CD14-positive monocyte (primary cell): ENCODE data around the gene TFAM. TPM values are rescaled to one million over a fixed set of nuclear protein-coding genes. Genes with fewer than 3 reads are reported as not detected.

Source experiments
- DNase-seq, 3 donors: peaks; one replicate each; pipeline ENCODE4 v3.0.0-alpha.2; 2011 to 2022
- H2AFZ ChIP-seq: 2 replicates; pipeline ENCODE4 v1.6.0; 2012; ENCODE audit warnings: mild to moderate bottlenecking, low read depth, low read length, inconsistent platforms; ENCODE audit not compliant: insufficient read depth, poor library complexity, severe bottlenecking
- H3K27ac ChIP-seq, 2 donors: 1 replicate in 1 of 2; 2 replicates in 1 of 2; pipeline ENCODE4 v1.5.1; 2012 to 2013; ENCODE audit warnings: low read length in 2 of 2, control low read depth in 1 of 2, inconsistent platforms in 1 of 2, low read depth in 1 of 2, mild to moderate bottlenecking in 1 of 2
- H3K27me3 ChIP-seq, 2 donors: one replicate each; pipeline versions ENCODE4 v1.6.0 to v1.6.1; 2011 to 2013; ENCODE audit warnings: low read length in 2 of 2; ENCODE audit not compliant: control insufficient read depth in 2 of 2, insufficient read depth in 2 of 2
- H3K36me3 ChIP-seq, 2 donors: replicated peaks in 1 of 2; 1 replicate in 1 of 2; 2 replicates in 1 of 2; pipeline versions ENCODE4 v1.5.1 to v1.6.1; 2012 to 2013; ENCODE audit warnings: low read length in 2 of 2, control low read depth in 1 of 2, inconsistent platforms in 1 of 2, mild to moderate bottlenecking in 1 of 2; ENCODE audit not compliant: insufficient read depth in 2 of 2, control insufficient read depth in 1 of 2
- H3K4me1 ChIP-seq, 2 donors: 1 replicate in 1 of 2; 2 replicates in 1 of 2; pipeline versions ENCODE4 v1.5.1 to v1.6.1; 2012 to 2013; ENCODE audit warnings: low read length in 2 of 2, control low read depth in 1 of 2, inconsistent platforms in 1 of 2, mild to moderate bottlenecking in 1 of 2, moderate library complexity in 1 of 2; ENCODE audit not compliant: insufficient read depth in 2 of 2, control insufficient read depth in 1 of 2
- H3K4me2 ChIP-seq: replicated peaks from 2 replicates; pipeline ENCODE3; 2012; ENCODE audit warnings: low read length, moderate library complexity, mild to moderate bottlenecking; ENCODE audit not compliant: poor library complexity, severe bottlenecking; ENCODE audit errors: extremely low read depth
- H3K4me3 ChIP-seq, 3 experiments: fragments of 200-600 bp in 1 of 3; sonication (generic) in 1 of 3; replicated peaks in 1 of 3; 1 replicate in 2 of 3; 2 replicates in 1 of 3; pipeline ENCODE4 v1.5.1; 2011 to 2013; ENCODE audit warnings: low read length in 3 of 3, mild to moderate bottlenecking in 3 of 3, control low read depth in 2 of 3, low read depth in 2 of 3, inconsistent platforms in 1 of 3, moderate library complexity in 1 of 3
- H3K79me2 ChIP-seq: 2 replicates; pipeline ENCODE4 v1.6.0; 2012; ENCODE audit warnings: mild to moderate bottlenecking, control low read depth, inconsistent platforms, low read length, moderate library complexity; ENCODE audit not compliant: insufficient read depth
- H3K9ac ChIP-seq: 2 replicates; pipeline ENCODE4 v1.6.0; 2017; ENCODE audit warnings: low read length, mild to moderate bottlenecking; ENCODE audit not compliant: insufficient read depth, poor library complexity, severe bottlenecking
- H3K9me3 ChIP-seq, 2 donors: replicated peaks in 1 of 2; 1 replicate in 1 of 2; 2 replicates in 1 of 2; pipeline versions ENCODE4 v1.5.1 to v1.6.1; 2012 to 2013; ENCODE audit warnings: low read length in 2 of 2, control low read depth in 1 of 2; ENCODE audit not compliant: control insufficient read depth in 1 of 2, insufficient read depth in 1 of 2
- H4K20me1 ChIP-seq: 2 replicates; pipeline ENCODE4 v1.6.0; 2012; ENCODE audit warnings: mild to moderate bottlenecking, low read length, control low read depth, moderate library complexity; ENCODE audit not compliant: insufficient read depth
- H3K27ac Mint-ChIP-seq, 7 donors: one replicate each; pipeline ENCODE4 v1.8.0; 2020; ENCODE audit warnings: mild to moderate bottlenecking in 7 of 7, mixed read lengths in 7 of 7, moderate library complexity in 6 of 7, inconsistent platforms in 2 of 7
- H3K27me3 Mint-ChIP-seq, 3 donors: one replicate each; pipeline ENCODE4 v1.8.0; 2021 to 2022; ENCODE audit warnings: low read depth in 3 of 3, mild to moderate bottlenecking in 3 of 3, mixed read lengths in 3 of 3, moderate library complexity in 3 of 3, inconsistent platforms in 1 of 3
- H3K36me3 Mint-ChIP-seq, 2 donors: one replicate each; pipeline ENCODE4 v1.8.0; 2020; ENCODE audit warnings: mixed read lengths in 2 of 2, inconsistent platforms in 1 of 2, mild to moderate bottlenecking in 1 of 2
- H3K4me1 Mint-ChIP-seq: one replicate; pipeline ENCODE4 v1.8.0; 2020; ENCODE audit warnings: mild to moderate bottlenecking, mixed read lengths
- H3K4me3 Mint-ChIP-seq, 2 donors: one replicate each; pipeline ENCODE4 v1.8.0; 2020; ENCODE audit warnings: mild to moderate bottlenecking in 2 of 2, mixed read lengths in 2 of 2, moderate library complexity in 1 of 2
- H3K9me3 Mint-ChIP-seq, 7 donors: one replicate each; pipeline ENCODE4 v1.8.0; 2020 to 2022; ENCODE audit warnings: mixed read lengths in 7 of 7, mild to moderate bottlenecking in 6 of 7, moderate library complexity in 6 of 7, inconsistent platforms in 2 of 7
- WGBS: methylation state at CpG from one replicate; pipeline ENCODE4 v1.1.5; 2013; ENCODE audit warnings: missing lambda C conversion rate; ENCODE audit not compliant: insufficient coverage; 5-methylcytosine and 5-hydroxymethylcytosine counted together
- intact Hi-C, 2 donors: fragments of 100-400 bp; cut with micrococcal nuclease; formaldehyde crosslinking; loops; one replicate each; pipeline versions ENCODE4 v1.15.0 to v1.15.1; 2023
- polyA plus RNA-seq, 3 donors: library from polyadenylated mRNA; depleted of rRNA in 1 of 3; unstranded in 2 of 3; stranded (reverse) in 1 of 3; fragments of 300-500 nt in 2 of 3; fragments of >200 nt in 1 of 3; fragmentation: Illumina TruSeq in 2 of 3; gene quantifications; 1 replicate in 2 of 3; 2 replicates in 1 of 3; pipeline ENCODE4 v1.2.3, GENCODE V29; 2012 to 2021
- TF ChIP-seq, protein P1 (sequence below): fragments of 200-600 bp; IDR thresholded peaks from one replicate; pipeline ENCODE4 v1.8.0; 2022; ENCODE audit warnings: antibody characterized with exemption, mild to moderate bottlenecking

Gene TFAM
- polyA plus RNA-seq, 3 donors: 5.9 to 34.4 (median 33.8) TPM

DNA sequence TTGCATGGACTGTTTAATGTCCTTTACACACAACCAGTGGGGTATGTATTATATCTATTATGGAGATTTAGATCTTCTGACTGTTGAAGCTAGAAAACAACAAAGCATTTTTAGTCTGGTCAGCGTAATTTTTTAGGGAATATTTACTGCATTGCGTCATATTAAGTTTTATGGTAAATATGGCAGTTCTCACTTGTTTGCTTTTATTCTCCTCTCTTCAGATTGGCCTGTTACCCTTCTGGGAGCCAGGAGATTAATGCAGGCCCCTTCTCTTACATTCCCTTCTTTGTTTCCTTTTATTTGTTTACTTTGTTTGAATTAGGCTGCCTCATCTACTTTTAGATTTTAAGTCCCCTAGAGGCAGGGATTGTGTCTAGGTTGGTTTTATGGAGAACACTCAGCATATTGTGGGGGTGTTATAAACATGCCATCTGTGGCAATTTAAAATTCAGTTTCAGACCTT lies 36.6 kb upstream of the TFAM start:
- Histone ChIP-seq H3K79me2 (peaks cover 99% of the 10 kb centered on the region), H3K36me3 (peaks cover 0 to 29% of the 10 kb centered on the region in 2 donors), H3K4me3 (no peak overlapping the region), H4K20me1 (peaks cover 86% of the 10 kb centered on the region), H3K27ac (peak overlapping the region in 1 of 2 donors; percentile 55), H3K4me1 (peaks cover 51 to 60% of the 10 kb centered on the region in 2 donors), H3K9me3 (no peaks in the 10 kb centered on the region), H2AFZ (no peak overlapping the region), H3K9ac (no peak overlapping the region), H3K27me3 (no peaks in the 10 kb centered on the region), H3K4me2 (no peak overlapping the region)
- TF ChIP-seq, protein P1, sequence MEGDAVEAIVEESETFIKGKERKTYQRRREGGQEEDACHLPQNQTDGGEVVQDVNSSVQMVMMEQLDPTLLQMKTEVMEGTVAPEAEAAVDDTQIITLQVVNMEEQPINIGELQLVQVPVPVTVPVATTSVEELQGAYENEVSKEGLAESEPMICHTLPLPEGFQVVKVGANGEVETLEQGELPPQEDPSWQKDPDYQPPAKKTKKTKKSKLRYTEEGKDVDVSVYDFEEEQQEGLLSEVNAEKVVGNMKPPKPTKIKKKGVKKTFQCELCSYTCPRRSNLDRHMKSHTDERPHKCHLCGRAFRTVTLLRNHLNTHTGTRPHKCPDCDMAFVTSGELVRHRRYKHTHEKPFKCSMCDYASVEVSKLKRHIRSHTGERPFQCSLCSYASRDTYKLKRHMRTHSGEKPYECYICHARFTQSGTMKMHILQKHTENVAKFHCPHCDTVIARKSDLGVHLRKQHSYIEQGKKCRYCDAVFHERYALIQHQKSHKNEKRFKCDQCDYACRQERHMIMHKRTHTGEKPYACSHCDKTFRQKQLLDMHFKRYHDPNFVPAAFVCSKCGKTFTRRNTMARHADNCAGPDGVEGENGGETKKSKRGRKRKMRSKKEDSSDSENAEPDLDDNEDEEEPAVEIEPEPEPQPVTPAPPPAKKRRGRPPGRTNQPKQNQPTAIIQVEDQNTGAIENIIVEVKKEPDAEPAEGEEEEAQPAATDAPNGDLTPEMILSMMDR: no peak
- Mint-ChIP-seq H3K4me3 (no peak overlapping the region), H3K36me3 (peaks cover 24 to 30% of the 10 kb centered on the region in 2 donors), H3K27me3 (no peaks in the 10 kb centered on the region), H3K4me1 (peaks cover 68% of the 10 kb centered on the region), H3K9me3 (no peaks in the 10 kb centered on the region), H3K27ac (peak overlapping the region in 6 of 7 donors; percentile 46 to 93 (median 82))
- intact Hi-C loops: no loop called here
- DNase-seq: no peak
- WGBS: no CpG with 5 or more reads among the region's 2 CpGs

DNA sequence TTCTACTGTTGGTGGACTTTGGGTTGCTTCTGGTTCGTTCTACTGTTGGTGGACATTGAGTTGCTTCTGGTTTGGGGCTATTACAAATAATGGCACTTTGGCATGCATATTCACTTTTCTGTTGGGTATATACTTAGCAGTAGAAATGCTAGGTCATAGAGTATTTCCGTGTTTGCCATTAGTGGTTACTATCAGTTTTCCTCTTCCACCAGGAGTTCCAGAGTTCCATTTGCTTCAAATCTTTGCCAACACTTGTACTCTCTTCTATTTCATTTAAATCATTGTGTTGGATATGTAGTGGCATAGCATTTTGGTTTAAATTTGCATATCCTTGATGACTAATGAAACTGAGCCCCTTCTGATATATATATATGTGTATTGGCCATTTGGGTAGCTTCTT lies 35.2 kb upstream of the TFAM start:
- Histone ChIP-seq H2AFZ (no peak overlapping the region), H3K79me2 (peaks cover 99% of the 10 kb centered on the region), H4K20me1 (peaks cover 84% of the 10 kb centered on the region), H3K27me3 (no peaks in the 10 kb centered on the region), H3K9ac (no peak overlapping the region), H3K9me3 (no peaks in the 10 kb centered on the region), H3K4me2 (peak overlapping the region; percentile 55), H3K4me1 (peaks cover 51 to 62% of the 10 kb centered on the region in 2 donors), H3K27ac (peak overlapping the region in 1 of 2 donors; percentile 81), H3K4me3 (peak overlapping the region in 1 of 3 experiments; percentile 55), H3K36me3 (peaks cover 0 to 17% of the 10 kb centered on the region in 2 donors)
- WGBS: 71% methylated on average over 1 of the region's 2 CpGs
- H3K9me3 Mint-ChIP-seq: no peaks in the 10 kb centered on the region
- peak overlapping the region in 1 of 2 donors; percentile 78 for H3K4me3 Mint-ChIP-seq
- DNase-seq: peak in 1 of 3 donors; percentile 27
- peak overlapping the region; percentile 89 to 97 (median 95) for H3K27ac Mint-ChIP-seq
- H3K36me3 Mint-ChIP-seq: peaks cover 24 to 31% of the 10 kb centered on the region in 2 donors
- peaks cover 65% of the 10 kb centered on the region for H3K4me1 Mint-ChIP-seq
- H3K27me3 Mint-ChIP-seq: no peaks in the 10 kb centered on the region
- intact Hi-C loops: loop anchor here in 1 of 2 donors (5.0 kb wide), 1 partner anchor 43 kb away; no protein-coding TSS in a partner anchor
- TF ChIP-seq, protein P1: no peak
